NB4 (cell line): ENCODE measurements around the gene IL1R2.

Experiments
- POLR2A ChIP-seq: IDR thresholded peaks from 2 replicates; pipeline ENCODE4 v1.6.1; 2011; ENCODE audit warnings: mild to moderate bottlenecking; ENCODE audit not compliant: insufficient read length; ENCODE audit errors: extremely low read depth
- TF ChIP-seq, protein P1 (sequence below): IDR thresholded peaks from one replicate; pipeline ENCODE4 v1.5.1; 2012; ENCODE audit warnings: low read depth, low read length

GRCh38 chr2:102053096-102053495, 61.3 kb downstream of the IL1R2 start:
- TF ChIP-seq, protein P1, sequence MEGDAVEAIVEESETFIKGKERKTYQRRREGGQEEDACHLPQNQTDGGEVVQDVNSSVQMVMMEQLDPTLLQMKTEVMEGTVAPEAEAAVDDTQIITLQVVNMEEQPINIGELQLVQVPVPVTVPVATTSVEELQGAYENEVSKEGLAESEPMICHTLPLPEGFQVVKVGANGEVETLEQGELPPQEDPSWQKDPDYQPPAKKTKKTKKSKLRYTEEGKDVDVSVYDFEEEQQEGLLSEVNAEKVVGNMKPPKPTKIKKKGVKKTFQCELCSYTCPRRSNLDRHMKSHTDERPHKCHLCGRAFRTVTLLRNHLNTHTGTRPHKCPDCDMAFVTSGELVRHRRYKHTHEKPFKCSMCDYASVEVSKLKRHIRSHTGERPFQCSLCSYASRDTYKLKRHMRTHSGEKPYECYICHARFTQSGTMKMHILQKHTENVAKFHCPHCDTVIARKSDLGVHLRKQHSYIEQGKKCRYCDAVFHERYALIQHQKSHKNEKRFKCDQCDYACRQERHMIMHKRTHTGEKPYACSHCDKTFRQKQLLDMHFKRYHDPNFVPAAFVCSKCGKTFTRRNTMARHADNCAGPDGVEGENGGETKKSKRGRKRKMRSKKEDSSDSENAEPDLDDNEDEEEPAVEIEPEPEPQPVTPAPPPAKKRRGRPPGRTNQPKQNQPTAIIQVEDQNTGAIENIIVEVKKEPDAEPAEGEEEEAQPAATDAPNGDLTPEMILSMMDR = no peak
- no peak for TF ChIP-seq POLR2A
